Memory B cell (primary cell): ENCODE data around the gene STRBP.
"Not testable (repeated sequence)": the region's sequence is repeated elsewhere in the genome, so short reads cannot be mapped to it uniquely, and the experiment has no call there.

Source experiments
- ATAC-seq: fragments of 150-1000 bp; cut with Tn5 transposase; 2 replicates; pipeline ENCODE4 v1.10.0; 2021; ENCODE audit warnings: low read depth, mild to moderate bottlenecking, moderate library complexity
- DNase-seq, 2 donors: peaks; one replicate each; pipeline ENCODE4 v3.0.0; 2022; ENCODE audit warnings: low spot score in 2 of 2
- H3K27ac Mint-ChIP-seq: one replicate; pipeline ENCODE4 v1.8.0; 2022; ENCODE audit warnings: mild to moderate bottlenecking, moderate library complexity, mixed read lengths
- H3K27me3 Mint-ChIP-seq: one replicate; pipeline ENCODE4 v1.8.0; 2022; ENCODE audit warnings: mixed read lengths
- H3K36me3 Mint-ChIP-seq: one replicate; pipeline ENCODE4 v1.8.0; 2022; ENCODE audit warnings: mild to moderate bottlenecking, mixed read lengths
- H3K4me1 Mint-ChIP-seq: one replicate; pipeline ENCODE4 v1.8.0; 2022; ENCODE audit warnings: mixed read lengths
- H3K4me3 Mint-ChIP-seq: one replicate; pipeline ENCODE4 v1.8.0; 2022; ENCODE audit warnings: mild to moderate bottlenecking, moderate library complexity, mixed read lengths
- H3K9me3 Mint-ChIP-seq: one replicate; pipeline ENCODE4 v1.8.0; 2022; ENCODE audit warnings: mixed read lengths

Gene STRBP

GRCh38 chr9:123299558-123300126, 31.3 kb upstream of the STRBP start:
- peaks cover 11% of the 10 kb centered on the region for H3K4me1 Mint-ChIP-seq
- H3K9me3 Mint-ChIP-seq = no peaks in the 10 kb centered on the region
- no peaks in the 10 kb centered on the region for H3K27me3 Mint-ChIP-seq
- DNase-seq = no peak
- H3K27ac Mint-ChIP-seq = no peak overlapping the region
- no peak overlapping the region for H3K4me3 Mint-ChIP-seq
- no peaks in the 10 kb centered on the region for H3K36me3 Mint-ChIP-seq
- ATAC-seq = no peak

DNA sequence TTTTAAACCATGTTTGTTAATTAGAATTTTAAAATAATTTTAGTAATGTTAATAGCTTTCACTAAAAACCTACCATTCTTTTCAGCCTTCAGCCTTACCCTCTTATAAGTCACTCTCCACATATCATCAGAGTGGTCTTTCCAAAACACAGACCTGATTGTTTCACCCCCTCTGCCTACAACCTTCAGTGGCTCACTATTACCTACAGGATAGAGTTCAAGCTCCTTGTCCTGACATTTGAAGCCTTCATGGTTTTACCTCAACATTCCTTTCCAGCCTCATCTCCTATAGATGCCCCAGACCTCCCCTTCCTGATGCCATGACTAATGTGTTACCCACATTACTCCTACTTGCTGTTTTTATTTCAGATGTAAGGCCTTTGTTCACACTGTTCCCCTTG, 27.8 kb upstream of the STRBP start:
- Mint-ChIP-seq H3K27ac (no peak overlapping the region), H3K4me1 (peaks cover 7% of the 10 kb centered on the region), H3K27me3 (no peaks in the 10 kb centered on the region), H3K36me3 (no peaks in the 10 kb centered on the region), H3K9me3 (no peaks in the 10 kb centered on the region), H3K4me3 (no peak overlapping the region)
- DNase-seq (no peak), ATAC-seq (no peak)

DNA sequence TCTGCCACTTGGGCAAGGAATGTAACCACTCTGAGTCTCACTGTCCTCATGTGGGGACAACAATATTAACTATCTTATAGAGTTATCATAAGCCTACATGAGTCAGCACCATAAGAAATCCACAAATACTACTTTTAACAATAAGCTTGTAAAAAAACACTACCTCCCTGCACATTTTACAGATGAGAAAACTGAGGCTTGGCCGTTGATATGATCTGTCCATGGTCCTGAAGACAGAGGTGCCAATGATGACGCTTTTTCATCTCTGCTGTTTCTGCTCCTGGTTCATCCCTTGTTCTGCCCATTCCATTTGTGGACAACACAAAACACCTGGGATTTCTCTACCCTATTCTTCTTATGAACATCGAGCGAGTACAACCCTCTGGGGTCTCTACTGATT, 23.4 kb upstream of the STRBP start:
- Mint-ChIP-seq H3K27ac (no peak overlapping the region), H3K9me3 (no peaks in the 10 kb centered on the region), H3K27me3 (no peaks in the 10 kb centered on the region), H3K4me1 (peaks cover 3% of the 10 kb centered on the region), H3K4me3 (no peak overlapping the region), H3K36me3 (no peaks in the 10 kb centered on the region)
- no peak for DNase-seq
- ATAC-seq = no peak

GRCh38 chr9:123290764-123291163, 22.4 kb upstream of the STRBP start:
- no peak for ATAC-seq
- Mint-ChIP-seq H3K4me3 (no peak overlapping the region), H3K27me3 (no peaks in the 10 kb centered on the region), H3K27ac (no peak overlapping the region), H3K4me1 (peaks cover 3% of the 10 kb centered on the region), H3K9me3 (no peaks in the 10 kb centered on the region), H3K36me3 (no peaks in the 10 kb centered on the region)
- DNase-seq = no peak

DNA sequence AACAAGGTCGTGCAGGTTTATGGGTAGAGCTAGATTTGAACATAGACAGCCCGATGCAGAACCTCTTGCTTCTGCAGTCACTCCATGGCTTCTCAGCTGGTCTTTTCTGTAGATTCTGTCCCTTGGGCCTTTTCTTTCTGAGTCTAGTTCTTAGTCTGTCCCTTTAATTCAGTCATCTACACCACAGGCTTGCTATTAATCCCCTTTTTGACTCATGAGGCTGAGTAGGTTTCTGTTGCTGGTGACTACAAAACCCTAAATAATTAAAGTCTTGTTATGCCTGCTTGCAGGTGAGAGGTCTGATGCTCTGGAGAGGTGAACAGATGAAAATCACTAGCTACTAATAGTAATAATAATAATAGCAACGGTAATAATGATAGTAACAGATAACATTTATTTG, 19.3 kb upstream of the STRBP start:
- H3K36me3 Mint-ChIP-seq = no peaks in the 10 kb centered on the region
- H3K4me3 Mint-ChIP-seq = no peak overlapping the region
- DNase-seq = no peak
- H3K27ac Mint-ChIP-seq = no peak overlapping the region
- peaks cover 3% of the 10 kb centered on the region for H3K4me1 Mint-ChIP-seq
- no peak for ATAC-seq
- H3K9me3 Mint-ChIP-seq = no peaks in the 10 kb centered on the region
- no peaks in the 10 kb centered on the region for H3K27me3 Mint-ChIP-seq

DNA sequence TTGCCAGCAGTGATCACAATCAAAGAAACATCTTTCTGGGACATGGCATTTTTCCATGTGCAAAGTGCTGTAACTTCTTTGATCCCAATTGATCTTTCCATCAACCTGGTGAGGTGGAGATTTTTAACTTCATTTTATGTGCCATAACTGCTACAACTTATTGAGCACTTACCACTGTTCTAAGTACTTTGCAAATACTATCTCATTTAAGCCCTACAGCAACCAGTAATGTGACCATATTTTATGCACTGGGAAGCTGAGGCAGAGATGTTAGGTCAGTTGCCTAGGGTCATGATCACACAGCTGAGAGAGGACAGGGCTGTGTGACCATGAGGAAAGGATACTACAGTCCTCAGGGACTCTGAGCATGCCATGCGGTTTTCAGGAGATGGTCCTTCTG, 17.9 kb upstream of the STRBP start:
- DNase-seq (no peak), ATAC-seq (no peak)
- no peaks in the 10 kb centered on the region for H3K4me1 Mint-ChIP-seq
- no peak overlapping the region for H3K4me3 Mint-ChIP-seq
- no peaks in the 10 kb centered on the region for H3K27me3 Mint-ChIP-seq
- H3K9me3 Mint-ChIP-seq = no peaks in the 10 kb centered on the region
- H3K36me3 Mint-ChIP-seq = no peaks in the 10 kb centered on the region
- H3K27ac Mint-ChIP-seq = no peak overlapping the region

DNA sequence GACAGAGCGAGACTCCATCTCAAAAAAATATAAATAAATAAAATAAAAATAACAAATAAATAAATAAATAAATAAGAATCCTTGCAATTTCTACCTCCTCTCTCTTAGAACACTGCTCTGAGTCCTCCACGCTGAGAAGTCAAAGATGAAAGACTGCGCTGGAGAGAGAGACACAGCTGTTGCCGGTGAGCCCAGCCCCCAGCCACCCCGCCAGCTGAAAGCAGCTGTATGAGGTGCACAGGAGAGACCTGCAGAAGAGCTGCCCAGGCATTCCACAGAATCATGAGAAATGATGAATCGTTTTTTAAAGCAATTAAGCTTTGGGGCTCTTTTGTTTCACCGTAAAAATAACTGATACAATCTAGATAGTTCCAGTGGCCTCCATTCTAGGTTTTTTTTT, 16.3 kb upstream of the STRBP start:
- H3K36me3 Mint-ChIP-seq = no peaks in the 10 kb centered on the region
- H3K27ac Mint-ChIP-seq = no peak overlapping the region
- DNase-seq (no peak), ATAC-seq (no peak)
- no peaks in the 10 kb centered on the region for H3K9me3 Mint-ChIP-seq
- H3K27me3 Mint-ChIP-seq = no peaks in the 10 kb centered on the region
- H3K4me1 Mint-ChIP-seq = peaks cover 2% of the 10 kb centered on the region
- no peak overlapping the region for H3K4me3 Mint-ChIP-seq

GRCh38 chr9:123283455-123283854, 15.1 kb upstream of the STRBP start:
- Mint-ChIP-seq H3K4me3 (no peak overlapping the region), H3K9me3 (no peaks in the 10 kb centered on the region), H3K4me1 (peaks cover 2% of the 10 kb centered on the region), H3K36me3 (no peaks in the 10 kb centered on the region), H3K27ac (no peak overlapping the region), H3K27me3 (no peaks in the 10 kb centered on the region)
- DNase-seq = no peak
- ATAC-seq = no peak

DNA sequence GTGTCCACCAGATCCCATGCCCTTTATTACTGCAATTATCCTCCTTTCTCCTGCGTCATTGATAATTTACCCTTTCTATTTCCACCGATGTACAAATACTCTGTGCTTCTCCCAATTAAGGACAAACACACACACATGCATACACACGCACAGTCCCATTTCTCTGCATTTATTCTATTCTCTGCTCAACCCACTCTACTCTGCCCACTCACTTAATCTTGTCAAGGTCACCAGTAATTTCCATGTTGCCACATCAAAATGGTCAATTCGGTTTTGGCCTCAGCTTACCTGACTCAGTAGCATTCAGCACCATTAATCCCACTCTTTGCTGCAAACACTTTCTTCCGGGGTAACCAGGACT, 14.6 kb upstream of the STRBP start:
- no peak for ATAC-seq
- Mint-ChIP-seq H3K4me1 (peaks cover 2% of the 10 kb centered on the region), H3K4me3 (no peak overlapping the region), H3K27ac (no peak overlapping the region), H3K36me3 (no peaks in the 10 kb centered on the region), H3K9me3 (no peaks in the 10 kb centered on the region), H3K27me3 (no peaks in the 10 kb centered on the region)
- no peak for DNase-seq

DNA sequence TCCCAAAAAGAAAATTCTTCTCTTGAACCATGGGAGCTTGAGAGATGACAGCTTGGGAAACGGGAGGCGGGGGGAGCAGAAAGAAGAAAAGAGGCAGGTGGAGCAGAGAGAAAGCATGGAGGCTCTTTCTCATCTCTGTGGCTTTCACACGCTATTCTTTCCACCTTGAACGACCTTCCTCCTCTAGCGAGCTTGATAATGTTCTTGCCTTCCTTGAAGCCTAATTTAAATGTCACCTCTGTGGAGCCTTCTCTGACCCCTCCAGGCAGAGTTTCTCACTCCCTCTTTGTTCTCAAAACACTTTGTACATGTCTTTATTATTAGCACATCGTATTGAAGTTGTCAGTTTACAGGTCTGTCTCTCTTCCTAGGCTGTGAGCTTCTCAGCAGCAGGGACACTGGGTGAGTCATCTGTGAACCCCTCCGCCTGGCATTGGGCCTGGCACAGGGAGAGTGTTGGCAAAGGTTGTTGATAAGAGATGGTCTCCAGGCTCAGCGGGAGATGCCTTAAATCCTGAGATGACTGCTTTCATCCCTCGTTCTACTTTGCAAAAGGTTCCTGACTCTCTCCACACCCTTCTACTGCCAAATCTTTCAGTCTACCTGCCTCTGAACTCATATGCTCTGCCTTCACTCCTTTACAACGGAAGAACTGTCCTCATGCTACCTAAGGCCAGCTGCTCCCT, 14.1 kb upstream of the STRBP start:
- Mint-ChIP-seq H3K27me3 (no peaks in the 10 kb centered on the region), H3K4me3 (no peak overlapping the region), H3K27ac (no peak overlapping the region), H3K36me3 (no peaks in the 10 kb centered on the region), H3K4me1 (peaks cover 2% of the 10 kb centered on the region), H3K9me3 (no peaks in the 10 kb centered on the region)
- ATAC-seq = no peak
- no peak for DNase-seq

DNA sequence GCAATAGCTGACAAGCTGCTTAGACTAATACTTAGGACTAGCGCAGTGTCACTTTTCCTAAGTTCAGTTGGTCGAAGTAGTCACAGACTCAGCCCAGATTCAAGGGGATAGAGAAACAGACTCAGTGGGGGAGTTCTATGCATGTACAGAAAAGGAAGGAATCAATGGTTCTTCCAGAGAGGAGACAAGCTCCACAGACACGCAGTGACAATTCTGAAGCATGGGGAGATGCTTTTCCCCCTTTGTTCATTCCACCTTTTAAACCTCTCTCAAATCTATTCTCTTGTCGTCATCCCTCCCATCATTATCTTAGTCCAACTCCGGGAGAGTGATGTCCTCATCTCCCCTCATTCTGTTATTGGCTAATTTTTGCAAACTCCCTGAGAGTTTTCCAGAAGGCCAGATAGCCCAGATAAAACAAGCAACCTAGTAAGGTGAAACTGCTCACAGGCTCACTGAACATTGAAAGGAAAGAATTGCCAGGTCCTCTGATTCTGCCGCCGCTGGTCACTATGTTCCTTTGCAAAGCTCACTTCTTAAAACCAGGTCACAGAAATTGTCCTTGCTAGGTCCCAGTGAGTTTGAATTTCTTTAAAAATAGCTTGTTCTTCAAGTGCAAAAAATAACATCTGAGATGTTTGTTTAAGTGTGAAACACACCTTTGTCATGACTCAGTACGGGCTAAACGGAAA, 13.4 kb upstream of the STRBP start:
- no peak overlapping the region for H3K27ac Mint-ChIP-seq
- ATAC-seq = no peak
- H3K36me3 Mint-ChIP-seq = no peaks in the 10 kb centered on the region
- no peaks in the 10 kb centered on the region for H3K9me3 Mint-ChIP-seq
- H3K27me3 Mint-ChIP-seq = no peaks in the 10 kb centered on the region
- DNase-seq = no peak
- H3K4me1 Mint-ChIP-seq = peaks cover 2% of the 10 kb centered on the region
- H3K4me3 Mint-ChIP-seq = no peak overlapping the region

DNA sequence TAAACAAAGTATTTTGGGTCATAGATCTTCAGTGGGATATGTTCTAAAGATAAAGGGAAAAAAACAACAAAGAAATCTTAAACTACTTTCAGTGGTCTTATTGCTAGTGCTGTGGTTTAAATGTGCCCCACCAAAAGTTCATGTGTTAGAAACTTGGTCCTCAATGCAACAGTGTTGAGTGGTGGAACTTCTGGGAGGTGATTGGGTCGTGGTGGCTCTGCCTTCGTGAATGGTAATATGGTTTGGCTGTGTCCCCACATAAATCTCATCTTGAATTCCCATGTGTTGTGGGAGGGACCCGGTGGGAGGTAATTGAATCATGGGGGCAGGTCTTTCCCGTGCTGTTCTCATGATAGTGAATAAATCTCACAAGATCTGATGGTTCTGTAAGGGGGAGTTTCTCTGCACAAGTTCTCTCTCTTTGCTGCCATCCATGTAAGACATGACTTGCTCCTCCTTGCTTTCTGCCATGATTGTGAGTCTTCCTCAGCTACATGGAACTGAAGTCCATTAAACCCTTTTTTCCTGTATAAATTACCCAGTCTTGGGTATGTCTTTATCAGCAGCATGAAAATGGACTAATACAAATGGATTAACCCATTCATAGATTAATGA, 10.6 kb upstream of the STRBP start:
- not testable (repeated sequence) for H3K9me3 Mint-ChIP-seq, H3K27ac Mint-ChIP-seq, H3K4me1 Mint-ChIP-seq, H3K27me3 Mint-ChIP-seq, ATAC-seq, DNase-seq, H3K4me3 Mint-ChIP-seq, H3K36me3 Mint-ChIP-seq

GRCh38 chr9:123278361-123278760, 10.0 kb upstream of the STRBP start:
- Mint-ChIP-seq H3K4me3 (no peak overlapping the region), H3K27me3 (no peaks in the 10 kb centered on the region), H3K27ac (no peak overlapping the region), H3K4me1 (peaks cover 10% of the 10 kb centered on the region), H3K9me3 (no peaks in the 10 kb centered on the region), H3K36me3 (no peaks in the 10 kb centered on the region)
- DNase-seq (no peak), ATAC-seq (no peak)

GRCh38 chr9:123276551-123276950, 8.2 kb upstream of the STRBP start:
- no peak for ATAC-seq

More at GRCh38 chr9:123276551-123276950, 8.2 kb upstream of the STRBP start:
- Mint-ChIP-seq H3K4me1 (peaks cover 10% of the 10 kb centered on the region), H3K9me3 (no peaks in the 10 kb centered on the region), H3K4me3 (no peak overlapping the region), H3K27ac (no peak overlapping the region), H3K36me3 (no peaks in the 10 kb centered on the region), H3K27me3 (no peaks in the 10 kb centered on the region)
- DNase-seq = no peak
